ENCODE data around the gene DUSP19. TPM values are rescaled to one million over a fixed set of nuclear protein-coding genes. Genes with fewer than 3 reads are reported as not detected.

The DUSP19 gene
- total and polyA plus RNA-seq, 2 of the 13 experiments (the other 11 are each of a cell fraction or from before 2014, with no cell fraction given) = 1.3 to 1.9 TPM

GRCh38 chr2:183070942-183071844 is 7.4 kb upstream of the DUSP19 start (continued):
- TF ChIP-seq AHDC1 (CRISPR knock-in tag; IDR thresholded peaks at IDR 0.05; ENCODE audit: borderline replicate concordance) (no peak), TFDP1 (CRISPR knock-in tag; IDR thresholded peaks at IDR 0.05; ENCODE audit: borderline replicate concordance) (no peak), SETDB1 (CRISPR knock-in tag; IDR thresholded peaks at IDR 0.05; ENCODE audit: borderline replicate concordance) (no peak), PBX3 (CRISPR knock-in tag; IDR thresholded peaks at IDR 0.05; ENCODE audit: borderline replicate concordance) (no peak), ZSCAN29 (CRISPR knock-in tag; conservative IDR thresholded peaks at IDR 0.05) (no peak), ZBTB7B (CRISPR knock-in tag; IDR thresholded peaks at IDR 0.05) (no peak), ZNF367 (CRISPR knock-in tag; IDR thresholded peaks at IDR 0.05; ENCODE audit: borderline replicate concordance) (no peak), ZNF275 (CRISPR knock-in tag; IDR thresholded peaks at IDR 0.05; ENCODE audit: borderline replicate concordance) (no peak), MBD4 (IDR thresholded peaks at IDR 0.05; ENCODE audit: borderline replicate concordance, low read length) (no peak), ZNF574 (CRISPR knock-in tag; IDR thresholded peaks at IDR 0.05) (peak; percentile 39), ZNF34 (CRISPR knock-in tag; IDR thresholded peaks at IDR 0.05; ENCODE audit: borderline replicate concordance) (no peak), ZNF274 (CRISPR knock-in tag; IDR thresholded peaks at IDR 0.05) (0 out of 2 replicates have a peak, but pooled peaks have one; percentile 61), DBP (CRISPR knock-in tag; IDR thresholded peaks at IDR 0.05; ENCODE audit: not compliant biosample characterization) (no peak)
